Measurements from ENCODE around the gene JCAD. TPM values are rescaled to one million over a fixed set of nuclear protein-coding genes. Genes with fewer than 3 reads are reported as not detected.

The JCAD gene
- total and polyA plus RNA-seq, 2 of the 8 experiments (the other 6 are each of a cell fraction or from before 2014, with no cell fraction given) = 0.56 to 5.2 TPM

DNA sequence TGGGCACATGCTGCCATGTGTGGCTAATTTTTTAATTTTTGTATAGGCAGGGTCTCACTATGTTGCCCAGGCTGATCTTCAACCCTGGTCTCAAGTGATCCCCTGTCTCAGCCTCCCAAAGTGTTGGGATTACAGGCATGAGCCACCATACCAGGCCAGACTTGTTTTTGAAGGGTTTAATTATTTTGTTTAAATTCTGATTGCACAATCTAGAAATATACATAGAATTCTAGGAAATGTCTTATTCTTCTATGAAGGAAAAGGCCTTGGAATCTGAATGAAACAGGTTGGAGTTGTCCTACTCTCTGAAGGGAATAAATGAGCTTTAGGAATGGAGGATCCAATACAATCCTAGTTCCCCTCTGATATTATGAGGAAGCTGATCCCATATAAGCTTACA lies 15.5 kb upstream of the JCAD start:
- H3K56ac ChIP-seq (replicated peaks; ENCODE audit: insufficient read length, low read depth, low read length) = no peak overlapping the region
- DNase-seq (ENCODE audit: low read depth in 1 of 2, low spot score in 2 of 2) = no peak
- H4K8ac ChIP-seq (ENCODE audit: extremely low read depth, insufficient read depth, low read length) = no peak overlapping the region
- H2BK120ac ChIP-seq (replicated peaks; ENCODE audit: low read depth, low read length) = no peak overlapping the region
- H2BK20ac ChIP-seq (ENCODE audit: low read length) = no peak overlapping the region
- POLR2A ChIA-PET (ENCODE audit: partially characterized antibody) = no interaction called here
- no peaks in the 10 kb centered on the region for H3K79me1 ChIP-seq (ENCODE audit: low read depth, low read length)
- H3K23ac ChIP-seq (ENCODE audit: insufficient read length) = no peak overlapping the region
- no peak overlapping the region for H3K4me3 ChIP-seq (ENCODE audit: extremely low read depth in 1 of 4, insufficient read depth in 2 of 4, low read depth in 3 of 4, low read length in 4 of 4)
- H3K14ac ChIP-seq (ENCODE audit: insufficient read length) = no peak overlapping the region
- H2AK5ac ChIP-seq (ENCODE audit: low read depth, low read length) = no peak overlapping the region
- no peaks in the 10 kb centered on the region for H3K79me2 ChIP-seq (ENCODE audit: control insufficient read depth in 1 of 2, insufficient read depth in 2 of 2, low read length in 2 of 2)
- H3K4ac ChIP-seq (replicated peaks; ENCODE audit: insufficient read length, low read depth, low read length) = no peak overlapping the region
- H2AFZ ChIP-seq (ENCODE audit: low read length) = no peak overlapping the region
- H2BK5ac ChIP-seq (ENCODE audit: low read depth, low read length) = no peak overlapping the region
- H4K91ac ChIP-seq (replicated peaks; ENCODE audit: insufficient read length, low read length) = no peak overlapping the region
- CTCF ChIA-PET (ENCODE audit: partially characterized antibody) = interaction anchor here (1.0 to 1.9 kb wide), 3 partner anchors 9 to 22 kb away, joined by 3 to 5 read pairs (median 3); no protein-coding TSS in a partner anchor
- peaks cover 0 to 4% (median 0%) of the 10 kb centered on the region in 4 experiments; a peak in 1 of 7 replicates for H3K4me1 ChIP-seq (replicated peaks in 1 of 4; ENCODE audit: control insufficient read depth in 3 of 4, insufficient read depth in 4 of 4, low read length in 3 of 4)
- no peaks in the 10 kb centered on the region for H3K9me3 ChIP-seq (ENCODE audit: insufficient read depth in 2 of 2, low read depth in 1 of 2, low read length in 1 of 2)
- no peaks in the 10 kb centered on the region for H4K20me1 ChIP-seq (replicated peaks in 1 of 2; ENCODE audit: control insufficient read depth in 1 of 2, insufficient read depth in 2 of 2, low read length in 2 of 2)
- H3K27me3 ChIP-seq (replicated peaks in 1 of 4; ENCODE audit: control insufficient read depth in 3 of 4, extremely low read depth in 1 of 4, insufficient read depth in 3 of 4, low read length in 3 of 4) = no peaks in the 10 kb centered on the region
- H2BK12ac ChIP-seq (ENCODE audit: low read depth, low read length) = no peak overlapping the region
- no peak overlapping the region for H3K4me2 ChIP-seq (ENCODE audit: insufficient read depth in 1 of 2, low read depth in 2 of 2, low read length in 2 of 2)
- H3K9ac ChIP-seq (replicated peaks in 1 of 4; ENCODE audit: extremely low read depth in 1 of 4, low read depth in 3 of 4, low read length in 3 of 4) = no peak overlapping the region
- no peak overlapping the region for H3K27ac ChIP-seq (ENCODE audit: low read depth, low read length)
- H3K23me2 ChIP-seq (ENCODE audit: low read depth, low read length) = no peaks in the 10 kb centered on the region; the same call in 1 of the 2 replicates
- no peak for FAIRE-seq
- no peaks in the 10 kb centered on the region for H3K36me3 ChIP-seq (ENCODE audit: control insufficient read depth in 2 of 4, insufficient read depth in 4 of 4, low read length in 3 of 4)
- no peak overlapping the region for H2BK15ac ChIP-seq (ENCODE audit: low read length)
- no peak overlapping the region for H4K5ac ChIP-seq (ENCODE audit: insufficient read length, low read depth, low read length)
- no peak overlapping the region for H3K18ac ChIP-seq (ENCODE audit: extremely low read depth, low read length)
- no peak for TF ChIP-seq ASH2L (IDR thresholded peaks at IDR 0.05; ENCODE audit: low read length)
- TF ChIP-seq, protein P1, sequence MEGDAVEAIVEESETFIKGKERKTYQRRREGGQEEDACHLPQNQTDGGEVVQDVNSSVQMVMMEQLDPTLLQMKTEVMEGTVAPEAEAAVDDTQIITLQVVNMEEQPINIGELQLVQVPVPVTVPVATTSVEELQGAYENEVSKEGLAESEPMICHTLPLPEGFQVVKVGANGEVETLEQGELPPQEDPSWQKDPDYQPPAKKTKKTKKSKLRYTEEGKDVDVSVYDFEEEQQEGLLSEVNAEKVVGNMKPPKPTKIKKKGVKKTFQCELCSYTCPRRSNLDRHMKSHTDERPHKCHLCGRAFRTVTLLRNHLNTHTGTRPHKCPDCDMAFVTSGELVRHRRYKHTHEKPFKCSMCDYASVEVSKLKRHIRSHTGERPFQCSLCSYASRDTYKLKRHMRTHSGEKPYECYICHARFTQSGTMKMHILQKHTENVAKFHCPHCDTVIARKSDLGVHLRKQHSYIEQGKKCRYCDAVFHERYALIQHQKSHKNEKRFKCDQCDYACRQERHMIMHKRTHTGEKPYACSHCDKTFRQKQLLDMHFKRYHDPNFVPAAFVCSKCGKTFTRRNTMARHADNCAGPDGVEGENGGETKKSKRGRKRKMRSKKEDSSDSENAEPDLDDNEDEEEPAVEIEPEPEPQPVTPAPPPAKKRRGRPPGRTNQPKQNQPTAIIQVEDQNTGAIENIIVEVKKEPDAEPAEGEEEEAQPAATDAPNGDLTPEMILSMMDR (IDR thresholded peaks at IDR 0.05; ENCODE audit: control extremely low read depth in 1 of 3, insufficient read depth in 1 of 3, low read depth in 1 of 3, low read length in 3 of 3) = no peak
- TF ChIP-seq NANOG (IDR thresholded peaks at IDR 0.05; ENCODE audit: insufficient read depth, low read depth, low read length, poor library complexity, severe bottlenecking) = no peak
- no peak for TF ChIP-seq NRF1 (IDR thresholded peaks at IDR 0.05; ENCODE audit: low read depth, low read length)
- TF ChIP-seq CBX8 (IDR thresholded peaks at IDR 0.05; ENCODE audit: borderline replicate concordance, low read depth, low read length) = no peak
- TF ChIP-seq POU5F1 (IDR thresholded peaks at IDR 0.05; ENCODE audit: low read depth, low read length) = no peak
- TF ChIP-seq EZH2 (IDR thresholded peaks at IDR 0.05; ENCODE audit: low read depth, low read length, severe bottlenecking) = no peak
- no peak for TF ChIP-seq SIX5 (IDR thresholded peaks at IDR 0.05; ENCODE audit: low read depth, low read length)
- TF ChIP-seq RXRA (IDR thresholded peaks at IDR 0.05; ENCODE audit: insufficient read depth, low read depth, low read length) = no peak
- no peak for TF ChIP-seq CTBP2 (IDR thresholded peaks at IDR 0.05; ENCODE audit: borderline replicate concordance, insufficient read depth, insufficient read length, low read length)
- TF ChIP-seq, protein P2, sequence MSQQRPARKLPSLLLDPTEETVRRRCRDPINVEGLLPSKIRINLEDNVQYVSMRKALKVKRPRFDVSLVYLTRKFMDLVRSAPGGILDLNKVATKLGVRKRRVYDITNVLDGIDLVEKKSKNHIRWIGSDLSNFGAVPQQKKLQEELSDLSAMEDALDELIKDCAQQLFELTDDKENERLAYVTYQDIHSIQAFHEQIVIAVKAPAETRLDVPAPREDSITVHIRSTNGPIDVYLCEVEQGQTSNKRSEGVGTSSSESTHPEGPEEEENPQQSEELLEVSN (IDR thresholded peaks at IDR 0.05) = no peak
- TF ChIP-seq TAF7 (optimal IDR thresholded peaks at IDR 0.05; ENCODE audit: borderline replicate concordance, low read depth, low read length) = no peak
